ENCODE results near the gene KDM5B.

DNA sequence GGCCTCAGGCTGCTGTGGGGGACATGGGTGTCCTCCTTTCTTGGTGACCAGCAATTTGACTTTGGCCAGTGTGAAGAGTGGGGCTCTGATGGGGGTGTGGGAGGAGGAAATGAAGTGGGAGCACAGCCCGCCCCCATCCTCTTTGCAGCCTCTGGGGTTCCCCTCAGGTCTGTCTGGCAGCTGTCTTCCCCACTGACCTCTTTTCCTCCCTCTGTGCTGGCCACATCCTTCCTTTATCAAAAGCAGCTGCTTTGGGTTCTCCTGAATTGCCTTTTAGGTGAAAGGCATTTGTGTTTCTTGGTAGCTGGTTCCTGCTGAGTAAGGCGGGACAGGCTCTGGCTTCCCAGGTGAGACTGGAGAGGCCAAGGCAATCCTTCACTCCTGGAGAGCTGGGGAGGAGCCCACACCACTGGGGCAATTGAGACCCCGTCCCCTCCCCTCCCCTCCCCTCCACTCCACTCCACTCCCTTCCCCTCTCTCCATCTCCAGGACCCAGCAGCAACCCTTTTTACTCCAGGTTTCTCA, 27.4 kb upstream of the KDM5B start:
- TF ChIP-seq CTCF (IDR thresholded peaks at IDR 0.05; ENCODE audit: low read length), result no peak
- TF ChIP-seq EZH2phosphoT487 (IDR thresholded peaks at IDR 0.05; ENCODE audit: low read length), result no peak
- TF ChIP-seq EZH2 (optimal IDR thresholded peaks at IDR 0.05; ENCODE audit: low read depth, low read length), result no peak
